Activated gamma-delta T cell treated with Interleukin-2 at 50 U/mL for 16 hours (primary cell): ENCODE results near the gene SKIDA1.

ENCODE experiments used
- DNase-seq: peaks from one replicate; pipeline ENCODE4 v3.0.0-alpha.2; 2020

SKIDA1 gene

GRCh38 chr10:21475393-21475792 is 50.1 kb downstream of the SKIDA1 start:
- DNase-seq: no peak

GRCh38 chr10:21473541-21473940 is 51.9 kb downstream of the SKIDA1 start:
- DNase-seq: no peak

- DNase-seq: no peak
Observed at GRCh38 chr10:21473135-21473534, 52.3 kb downstream of the SKIDA1 start.

GRCh38 chr10:21468086-21468485 is 57.4 kb downstream of the SKIDA1 start:
- no peak for DNase-seq

GRCh38 chr10:21467633-21468032 is 57.8 kb downstream of the SKIDA1 start:
- no peak for DNase-seq

GRCh38 chr10:21464134-21464533 is 61.3 kb downstream of the SKIDA1 start:
- no peak for DNase-seq
